SU-DHL-6 (cell line): ENCODE measurements around the gene INTS1.

Experiments
- CTCF ChIP-seq: fragments of 200-600 bp; sonication (generic); IDR thresholded peaks from one replicate; pipeline ENCODE4 v1.5.1; 2017; ENCODE audit warnings: antibody characterized with exemption, mild to moderate bottlenecking, low read length, moderate library complexity; ENCODE audit not compliant: insufficient read depth, poor library complexity, severe bottlenecking
- EZH2phosphoT487 ChIP-seq: fragments of 200-600 bp; sonication (generic), shearing (Covaris generic); conservative IDR thresholded peaks from 2 replicates; pipeline ENCODE4 v1.6.1; 2018; ENCODE audit warnings: mild to moderate bottlenecking, antibody characterized with exemption, low read length, moderate library complexity, mixed read lengths

- TF ChIP-seq CTCF (no peak), EZH2phosphoT487 (no peak)
These were observed 35.4 kb downstream of the INTS1 start for GRCh38 chr7:1468643-1469298.
